ENCODE data around the gene POMZP3.
A peak's percentile ranks its signal among the peaks of the same experiment; 100 is the strongest.
"Not testable (repeated sequence)": the region's sequence is repeated elsewhere in the genome, so short reads cannot be mapped to it uniquely, and the experiment has no call there.

POMZP3 gene

GRCh38 chr7:76626989-76627642, at the start of gene POMZP3:
Gene POMZP3 (minus strand): TSS chr7:76627279. CDS start chr7:76626064, 1,215 bp downstream.
- not testable (repeated sequence) for DNase-seq (ENCODE audit: low read depth)

GRCh38 chr7:76675783-76676182, 48.7 kb upstream of the POMZP3 start:
- DNase-seq (ENCODE audit: low read depth): not testable (repeated sequence)

GRCh38 chr7:76673346-76673745, 46.3 kb upstream of the POMZP3 start:
- DNase-seq (ENCODE audit: low read depth): not testable (repeated sequence)

DNA sequence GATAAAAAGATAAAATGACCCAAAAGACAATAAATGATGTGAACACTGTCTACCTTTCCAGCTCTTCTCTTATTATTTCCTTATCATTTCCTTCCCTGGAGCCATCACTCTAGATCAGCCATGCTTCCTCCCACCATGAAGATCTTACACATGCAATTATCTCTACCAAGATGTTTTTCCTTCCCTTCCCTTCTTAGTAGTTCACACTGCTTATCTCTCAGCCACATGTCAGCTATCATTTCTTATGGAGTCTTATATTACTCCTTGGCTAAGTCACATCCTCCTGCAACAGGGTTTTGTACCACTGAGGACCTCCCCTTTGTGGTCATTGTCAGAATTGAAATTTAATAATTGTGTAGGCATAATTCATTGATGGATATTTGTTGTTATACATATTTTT, 32.1 kb upstream of the POMZP3 start:
- peak; percentile 8 for DNase-seq (ENCODE audit: low read depth)

- DNase-seq (ENCODE audit: low read depth): not testable (repeated sequence)
Observed at GRCh38 chr7:76656425-76656824, 29.3 kb upstream of the POMZP3 start.

GRCh38 chr7:76642620-76643019, 15.5 kb upstream of the POMZP3 start:
- not testable (repeated sequence) for DNase-seq (ENCODE audit: low read depth)

GRCh38 chr7:76637061-76637691, 10.1 kb upstream of the POMZP3 start:
- not testable (repeated sequence) for DNase-seq (ENCODE audit: low read depth)

DNA sequence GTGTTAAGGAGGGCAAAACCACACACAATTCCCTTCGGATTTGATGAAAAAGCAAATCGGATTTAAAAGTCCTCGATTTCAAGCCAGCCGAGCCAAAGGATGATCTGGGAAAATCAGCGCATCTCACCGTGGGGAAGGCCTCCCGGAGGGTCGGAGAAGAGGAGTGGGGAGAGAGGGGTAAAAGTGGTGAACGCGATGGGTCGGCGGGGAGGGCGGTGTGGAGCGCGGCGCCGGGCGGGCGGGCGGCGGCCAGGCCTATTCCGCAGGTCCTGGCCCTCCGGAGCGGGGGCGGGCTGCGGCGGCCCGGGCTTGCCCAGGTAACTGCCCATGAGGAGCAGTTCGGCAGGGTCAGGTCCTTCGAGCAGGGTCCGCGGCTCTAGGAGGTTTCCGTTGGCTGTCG, 498 bp downstream of the POMZP3 start:
- DNase-seq (ENCODE audit: low read depth): not testable (repeated sequence)

DNA sequence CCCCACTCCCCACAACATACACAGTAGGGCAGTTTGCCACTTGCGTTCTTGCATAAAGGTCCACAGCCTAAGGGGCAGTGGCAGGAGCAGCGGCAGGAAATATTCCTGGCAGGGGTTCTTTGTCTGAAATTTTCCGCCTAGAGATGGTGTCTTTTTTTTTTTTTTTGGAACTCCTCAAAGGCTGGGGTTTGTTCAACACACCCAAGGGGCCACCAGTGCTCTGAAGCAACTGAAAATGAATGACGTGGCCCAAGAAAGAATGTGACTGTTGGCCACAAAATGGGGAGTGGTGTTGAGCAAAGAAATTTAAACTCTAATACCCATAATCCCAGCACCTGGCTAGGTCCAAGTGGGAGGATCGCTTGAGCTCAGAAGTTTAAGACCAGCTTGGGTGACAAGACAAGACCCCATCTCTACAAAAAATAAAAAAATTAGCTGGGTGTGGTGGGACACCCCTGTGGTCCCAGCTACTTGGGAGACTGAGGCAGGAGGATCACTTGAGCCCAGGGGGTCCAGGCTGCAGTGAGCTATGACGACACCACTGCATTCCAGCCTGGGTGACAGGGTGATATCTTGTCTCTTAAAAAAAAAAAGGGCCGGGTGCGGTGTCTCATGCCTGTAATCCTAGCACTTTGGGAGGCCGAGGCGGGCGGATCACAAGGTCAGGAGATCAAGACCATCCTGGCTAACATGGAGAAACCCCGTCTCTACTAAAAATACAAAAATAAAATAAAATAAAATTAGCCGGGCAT, 7.5 kb downstream of the POMZP3 start:
- not testable (repeated sequence) for DNase-seq (ENCODE audit: low read depth)

- not testable (repeated sequence) for DNase-seq (ENCODE audit: low read depth)
Observed at GRCh38 chr7:76613783-76614182, 13.3 kb downstream of the POMZP3 start.

DNA sequence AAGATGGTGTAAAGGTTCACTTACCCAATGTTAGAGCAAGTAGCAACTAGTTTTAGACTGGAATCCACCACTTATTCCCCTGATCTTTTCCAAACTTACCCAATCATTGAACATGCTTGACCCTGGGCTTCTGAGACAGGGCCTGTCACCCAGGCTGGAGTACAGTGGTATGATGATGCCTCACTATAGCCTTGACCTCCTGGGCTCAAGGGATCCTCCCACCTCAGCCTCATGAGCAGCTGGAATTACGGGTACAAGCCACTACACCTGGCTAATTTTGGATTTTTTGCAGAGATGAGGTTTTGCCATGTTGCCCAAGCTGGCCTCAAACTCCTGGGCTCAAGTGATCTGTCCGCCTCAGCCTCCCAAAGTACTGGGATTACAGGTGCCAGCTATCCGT, 14.8 kb downstream of the POMZP3 start:
- not testable (repeated sequence) for DNase-seq (ENCODE audit: low read depth)

GRCh38 chr7:76609864-76610263, 17.2 kb downstream of the POMZP3 start:
- DNase-seq (ENCODE audit: low read depth): not testable (repeated sequence)

GRCh38 chr7:76608469-76608868, 18.6 kb downstream of the POMZP3 start:
- not testable (repeated sequence) for DNase-seq (ENCODE audit: low read depth)

- peak; percentile 30 for DNase-seq (ENCODE audit: low read depth)
Observed at GRCh38 chr7:76606027-76606426, 21.1 kb downstream of the POMZP3 start.

DNA sequence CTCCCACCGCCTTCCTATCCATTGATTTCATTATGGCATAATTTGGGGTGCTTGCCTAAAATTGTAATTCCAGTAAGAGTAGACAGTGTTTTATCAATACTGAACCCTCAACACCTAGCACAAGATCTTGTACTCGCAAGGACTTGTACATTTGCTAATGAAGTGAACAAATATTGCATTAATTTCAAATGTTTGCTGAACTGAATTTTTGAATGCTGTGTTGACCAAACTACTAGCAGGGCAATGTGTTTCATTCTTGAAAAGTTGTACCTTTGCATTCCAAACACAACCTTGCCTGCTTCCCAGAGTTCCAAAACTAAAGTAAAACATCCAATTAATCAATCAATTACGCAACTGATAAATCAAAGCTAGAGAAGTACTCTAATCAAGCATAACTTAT, 26.4 kb downstream of the POMZP3 start:
- not testable (repeated sequence) for DNase-seq (ENCODE audit: low read depth)

GRCh38 chr7:76600116-76600482, 27.0 kb downstream of the POMZP3 start:
- DNase-seq (ENCODE audit: low read depth): not testable (repeated sequence)

- DNase-seq (ENCODE audit: low read depth): not testable (repeated sequence)
Observed at GRCh38 chr7:76598590-76599264, 28.4 kb downstream of the POMZP3 start.

GRCh38 chr7:76597288-76597687, 29.8 kb downstream of the POMZP3 start:
- not testable (repeated sequence) for DNase-seq (ENCODE audit: low read depth)

- not testable (repeated sequence) for DNase-seq (ENCODE audit: low read depth)
Observed at GRCh38 chr7:76592694-76593093, 34.4 kb downstream of the POMZP3 start.

- not testable (repeated sequence) for DNase-seq (ENCODE audit: low read depth)
Observed at GRCh38 chr7:76591602-76592304, 35.3 kb downstream of the POMZP3 start.

DNA sequence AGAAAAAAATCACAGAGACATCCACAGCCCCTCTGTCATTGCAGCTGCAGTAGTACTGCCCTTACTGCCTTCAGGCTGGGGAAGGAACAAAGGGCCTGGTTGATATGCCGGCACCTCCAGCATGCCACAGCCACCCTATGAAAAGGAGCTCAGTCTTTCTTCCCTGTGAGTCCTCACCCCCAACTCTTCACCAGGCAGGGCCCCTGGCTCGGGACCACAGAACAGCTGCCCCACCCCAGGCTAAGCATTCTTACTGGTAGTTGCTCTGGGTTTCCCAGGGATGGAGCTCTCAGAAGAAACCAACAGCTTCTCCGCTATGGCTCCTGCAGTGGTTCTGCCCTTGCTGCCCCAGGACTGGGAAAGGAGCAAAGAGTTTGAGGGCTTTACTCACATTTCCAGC, 36.0 kb downstream of the POMZP3 start:
- not testable (repeated sequence) for DNase-seq (ENCODE audit: low read depth)

GRCh38 chr7:76588586-76588985, 38.5 kb downstream of the POMZP3 start:
- not testable (repeated sequence) for DNase-seq (ENCODE audit: low read depth)
